GM21515 (cell line): Measurements from ENCODE around the gene YPEL2.

ENCODE experiments used
- ATAC-seq: cut with Tn5 transposase; IDR thresholded peaks from one replicate; pipeline ENCODE4 v1.9.1; 2021; ENCODE audit not compliant: unreplicated experiment

The YPEL2 gene

DNA sequence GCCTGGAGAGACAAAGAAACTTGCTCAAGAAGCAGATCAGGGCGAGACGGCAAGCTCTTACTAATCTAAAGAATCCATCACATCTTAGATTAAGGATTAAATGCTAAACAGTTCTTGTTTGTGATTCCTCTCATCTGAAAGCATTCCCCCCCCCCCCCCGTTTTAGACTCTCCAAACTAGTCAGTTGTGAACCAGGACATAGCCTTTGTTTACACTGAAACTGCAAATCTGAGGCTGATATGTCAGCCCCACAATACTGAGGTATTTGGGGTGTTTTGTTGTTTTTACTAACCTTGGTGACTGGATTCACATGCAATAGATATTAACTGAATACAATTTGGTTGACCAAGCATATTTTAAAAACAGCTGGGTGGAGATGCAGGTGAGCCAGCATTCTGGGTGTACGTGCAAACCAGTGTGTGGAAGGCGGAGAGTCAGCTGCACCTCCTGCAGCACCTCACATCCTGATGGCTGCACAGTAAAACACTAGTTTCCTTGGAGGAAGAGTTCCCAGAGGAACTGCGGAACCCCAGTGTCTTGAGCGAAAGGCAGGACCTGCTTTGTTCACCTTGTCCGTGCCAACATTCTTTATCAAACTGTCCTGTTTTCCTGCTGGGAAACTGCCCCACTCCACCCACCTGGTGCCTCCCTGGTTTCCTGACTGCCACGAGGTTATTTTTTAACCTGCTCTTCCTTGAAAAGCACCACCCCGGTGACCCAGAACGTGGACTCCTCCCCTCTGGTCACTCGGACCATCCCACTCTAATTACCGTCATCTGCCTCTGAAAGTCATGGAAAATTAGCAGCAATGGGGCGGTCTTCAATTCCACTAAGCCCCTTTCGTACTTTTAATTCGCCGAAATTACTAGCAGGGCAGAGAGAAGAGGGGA, 1.2 kb upstream of the YPEL2 start:
- ATAC-seq: no peak

DNA sequence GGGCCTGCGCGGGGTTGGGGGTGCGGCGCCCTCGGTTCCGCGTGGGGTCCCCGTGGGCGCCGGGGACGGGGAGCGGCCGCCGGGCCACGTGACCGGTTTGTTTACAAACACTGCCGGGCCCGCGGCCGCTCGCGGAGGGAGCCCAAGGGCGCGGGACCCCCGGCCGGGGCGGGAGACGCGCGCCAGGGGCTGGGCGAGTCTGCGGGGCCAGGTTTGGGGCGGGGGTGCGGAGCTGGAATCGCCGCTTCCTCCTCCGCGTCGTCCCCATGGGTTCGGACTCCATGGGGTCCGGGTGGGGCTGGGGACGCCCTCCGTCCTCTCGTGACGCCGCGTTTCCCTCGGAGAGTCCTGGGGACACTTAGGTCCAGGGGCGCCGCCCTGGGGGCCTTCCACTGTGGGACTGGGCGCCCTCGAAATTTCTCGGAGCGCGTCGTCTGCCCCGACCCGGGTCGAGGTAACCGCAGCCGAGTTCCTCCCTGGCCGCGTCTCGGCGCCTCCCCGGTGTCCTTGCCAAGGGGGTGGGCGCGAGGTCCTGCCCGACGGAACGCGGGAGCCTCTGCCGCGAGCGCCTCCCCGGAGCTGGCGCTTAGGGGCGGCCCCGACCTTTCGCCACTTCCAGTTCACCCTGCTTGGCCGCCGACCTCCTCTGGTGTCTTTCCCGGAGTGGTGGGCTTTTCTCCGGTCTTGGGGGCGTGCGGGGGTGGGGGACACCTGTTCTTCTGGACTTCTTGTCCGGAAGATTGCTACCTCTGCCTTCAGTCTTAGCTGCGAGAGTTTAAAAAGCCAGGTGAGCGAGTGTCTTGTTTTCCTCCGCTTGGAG, 684 bp downstream of the YPEL2 start:
- peak; percentile 27 for ATAC-seq

DNA sequence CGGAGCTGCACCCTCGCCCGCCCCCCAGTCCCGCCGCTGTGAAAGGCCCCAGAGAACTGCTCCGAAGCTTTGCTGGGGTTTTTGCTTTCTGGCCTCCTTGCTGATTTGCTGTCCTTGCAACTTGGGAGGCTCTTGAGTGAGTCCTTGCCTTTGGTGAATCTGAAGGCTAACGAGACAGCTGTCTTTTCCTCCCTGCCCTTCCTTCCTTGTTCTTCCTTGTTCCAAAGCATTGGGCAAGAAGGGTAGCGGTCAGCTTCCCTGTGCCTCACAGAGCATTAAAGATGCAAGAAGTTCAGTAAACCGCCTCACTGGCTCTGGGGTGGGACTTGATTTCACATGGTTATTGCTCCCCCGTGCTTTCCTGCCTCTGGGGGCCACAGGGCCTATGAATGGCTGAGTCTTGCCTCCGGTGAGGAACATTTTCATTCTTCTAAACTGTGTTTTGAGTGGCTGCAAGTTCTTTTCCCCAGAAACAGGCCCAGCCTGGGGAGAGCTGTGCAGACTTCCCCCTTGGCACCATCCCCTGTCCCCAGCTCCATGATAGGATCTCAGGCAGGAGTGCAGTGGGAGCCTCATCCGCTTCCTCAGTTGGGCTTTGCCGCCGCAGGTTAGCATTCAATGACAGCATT, 1.4 kb downstream of the YPEL2 start:
- no peak for ATAC-seq

DNA sequence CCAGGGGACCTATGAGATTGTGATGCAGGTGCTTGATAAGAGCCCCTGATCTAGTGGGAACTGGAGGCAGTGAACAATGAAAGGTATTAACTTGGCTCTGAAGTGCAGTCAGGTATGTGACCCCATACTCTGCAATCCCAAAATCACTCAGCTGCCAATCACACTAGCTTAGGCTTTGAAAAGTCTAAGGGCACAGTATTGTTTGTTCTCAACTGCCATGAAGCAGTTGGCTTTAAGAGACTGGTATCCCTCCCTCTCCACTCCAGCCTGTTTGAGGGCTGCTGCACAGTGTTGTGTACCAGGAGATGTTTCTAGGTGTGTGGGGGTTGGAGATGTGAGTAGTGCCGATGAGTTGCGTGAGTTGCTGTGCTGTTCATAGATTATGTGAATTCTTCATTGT, 2.4 kb downstream of the YPEL2 start:
- no peak for ATAC-seq

DNA sequence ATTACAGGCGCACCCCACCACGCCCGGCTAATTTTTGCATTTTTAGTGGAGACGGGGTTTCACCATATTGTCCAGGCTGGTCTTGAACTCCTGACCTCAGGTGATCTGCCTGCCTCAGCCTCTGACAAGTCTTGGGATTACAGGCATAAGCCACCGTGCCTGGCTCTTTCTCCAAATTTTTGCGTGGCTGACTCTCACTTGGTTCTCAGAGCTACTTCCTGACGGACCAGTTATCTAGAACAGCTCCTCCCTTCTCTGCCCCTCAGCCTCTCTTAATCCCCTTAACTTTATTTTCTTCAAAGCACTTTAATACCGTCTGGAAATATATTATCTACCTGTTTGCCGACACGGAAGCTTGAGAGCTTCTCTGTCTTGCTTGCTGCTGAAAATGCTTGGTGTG, 4.2 kb downstream of the YPEL2 start:
- ATAC-seq: no peak

DNA sequence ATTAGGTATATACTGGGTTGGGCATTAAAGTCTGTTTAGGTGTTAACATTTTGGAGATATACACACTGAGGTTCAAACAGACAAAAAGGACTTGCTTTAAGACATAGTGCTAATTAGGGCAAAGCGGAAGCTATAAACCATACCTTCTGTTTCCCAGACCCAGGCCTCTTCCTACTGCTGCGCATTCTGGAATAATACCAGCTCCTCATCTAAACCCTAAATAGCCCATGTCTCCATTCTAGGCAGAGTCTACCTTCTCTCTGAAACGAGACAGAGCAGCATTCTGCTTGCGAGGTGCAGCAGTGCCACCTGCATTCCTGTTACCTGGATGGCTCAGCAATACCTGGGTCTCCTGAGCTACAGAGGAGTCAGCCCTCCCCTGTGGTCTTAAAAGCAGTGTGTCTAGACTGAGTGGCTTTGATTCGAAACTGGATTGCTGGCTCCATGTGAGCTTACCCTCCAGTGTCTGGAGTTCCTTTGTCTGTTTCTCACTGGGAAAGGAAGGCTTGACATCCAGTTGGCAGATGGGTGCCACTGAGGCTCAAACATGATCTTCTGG, 6.4 kb downstream of the YPEL2 start:
- no peak for ATAC-seq

DNA sequence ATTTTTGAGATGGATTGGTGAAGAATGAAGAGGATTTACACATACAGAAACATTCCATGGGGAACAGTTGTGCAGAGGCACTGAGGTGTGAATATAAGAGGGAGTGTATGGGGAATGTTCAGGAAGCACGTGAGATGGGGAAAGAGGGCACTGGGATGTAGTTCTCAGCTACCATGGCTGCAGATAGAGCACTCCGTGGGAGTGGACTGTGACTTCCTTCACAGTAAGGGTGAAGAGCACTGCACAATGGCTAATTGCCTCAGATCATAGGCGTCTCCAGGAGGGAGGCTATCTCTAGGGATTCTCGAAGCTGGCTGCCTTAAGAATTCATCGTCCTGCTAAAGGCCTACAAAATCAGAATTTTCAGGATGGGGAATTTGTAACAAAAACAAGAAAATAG, 7.0 kb downstream of the YPEL2 start:
- no peak for ATAC-seq

DNA sequence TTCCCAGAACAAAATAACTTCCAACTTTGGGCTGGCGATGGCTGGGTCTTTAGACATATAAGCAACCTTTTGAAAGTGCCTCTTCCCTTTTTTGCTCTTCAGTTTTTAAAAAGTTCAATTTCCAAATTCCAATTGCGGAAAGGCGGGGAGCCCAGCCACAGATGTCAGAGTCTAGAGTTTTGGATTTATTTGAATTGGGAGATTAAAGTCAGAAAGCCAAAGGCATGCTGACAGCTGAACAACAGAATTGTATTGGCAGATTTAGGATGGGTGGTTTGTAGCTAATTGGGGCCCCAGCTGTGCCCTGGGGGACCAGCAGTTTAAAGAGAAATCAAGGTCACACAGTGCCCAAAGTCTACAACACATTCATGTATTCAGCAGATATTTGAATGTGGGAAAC, 10.5 kb downstream of the YPEL2 start:
- no peak for ATAC-seq

DNA sequence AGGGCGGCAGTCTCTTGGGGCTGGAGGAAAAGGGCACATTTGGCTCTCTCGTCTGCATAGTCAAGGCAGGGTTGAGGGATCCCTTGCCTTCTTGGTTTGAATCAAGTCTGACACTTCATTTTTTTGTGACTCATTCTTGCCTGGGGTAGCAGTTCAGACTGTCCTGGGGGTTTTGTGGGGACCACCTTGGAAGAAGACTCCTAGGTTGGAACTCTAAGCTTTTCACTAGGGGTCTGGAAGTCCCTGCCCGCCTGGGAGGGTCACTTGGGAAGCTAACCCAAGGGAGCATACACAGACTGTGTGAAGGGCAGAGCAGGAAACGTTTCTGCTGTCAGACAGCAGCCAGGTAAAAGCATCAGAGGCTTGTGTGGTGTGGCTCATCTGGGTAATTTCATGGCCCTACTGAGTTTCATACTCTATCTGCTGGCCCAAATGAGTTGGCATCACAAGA, 11.3 kb downstream of the YPEL2 start:
- no peak for ATAC-seq

DNA sequence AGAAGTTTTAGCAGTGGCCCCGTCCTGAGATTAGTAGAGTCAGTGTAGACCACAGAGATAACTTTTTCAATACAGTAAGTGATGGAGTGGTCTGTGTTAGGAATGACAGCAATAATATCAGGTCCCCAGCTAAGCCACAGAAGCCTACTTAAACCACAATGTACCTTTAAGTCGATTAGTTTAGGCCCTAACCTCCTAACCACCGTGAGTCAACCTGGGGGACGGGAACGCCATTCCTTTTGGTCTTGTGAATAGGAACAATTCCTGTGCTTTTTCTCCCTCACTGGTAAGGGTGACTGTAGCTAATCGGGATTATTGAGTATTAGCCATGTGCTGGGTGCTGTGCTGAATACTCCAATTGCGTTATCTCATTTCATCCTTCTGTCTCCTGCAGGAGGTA, 14.0 kb downstream of the YPEL2 start:
- no peak for ATAC-seq

DNA sequence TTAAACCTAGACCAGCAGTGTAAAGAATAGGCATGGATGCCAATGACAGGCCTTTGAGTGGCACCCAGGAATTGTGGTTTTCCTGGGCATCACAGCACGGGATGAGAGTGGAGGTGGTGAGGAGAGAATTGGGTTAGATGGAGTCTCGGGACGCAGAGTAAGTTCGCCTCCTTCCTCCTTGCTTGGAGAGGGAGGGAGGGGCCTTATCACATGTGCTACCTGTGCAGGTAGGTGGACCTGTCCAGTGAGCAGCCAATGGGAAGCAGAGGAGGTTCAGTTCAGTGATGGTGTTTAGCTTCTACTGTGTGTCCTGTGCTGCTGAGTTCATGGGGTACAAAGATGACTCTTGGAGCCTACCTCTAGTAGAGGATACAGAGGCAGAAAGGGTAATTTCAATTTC, 14.9 kb downstream of the YPEL2 start:
- no peak for ATAC-seq

DNA sequence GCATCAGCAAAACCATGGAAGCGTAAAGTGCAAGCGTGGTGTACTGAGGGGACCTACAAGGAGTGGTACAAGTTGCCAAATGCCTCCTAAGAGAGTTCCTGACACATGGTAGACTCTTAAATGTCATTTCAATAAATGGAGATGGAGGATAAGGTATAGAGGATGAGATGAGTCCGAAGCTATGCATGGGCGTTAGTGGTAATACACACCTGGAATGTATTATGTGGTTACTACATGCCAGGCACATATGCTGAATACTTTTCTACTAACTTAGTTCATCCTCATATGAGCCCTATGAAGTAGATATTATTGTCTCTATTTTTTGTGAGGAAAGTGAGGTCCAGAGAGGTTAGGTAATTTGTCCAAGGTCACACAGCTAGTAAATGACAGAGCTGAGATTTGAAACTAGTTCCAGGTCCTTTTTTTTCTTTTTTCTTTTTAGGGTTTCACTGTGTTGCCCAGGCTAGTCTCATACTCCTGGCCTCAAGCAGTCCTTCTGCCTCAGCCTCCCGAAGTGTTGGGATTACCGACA, 15.5 kb downstream of the YPEL2 start:
- ATAC-seq: no peak

DNA sequence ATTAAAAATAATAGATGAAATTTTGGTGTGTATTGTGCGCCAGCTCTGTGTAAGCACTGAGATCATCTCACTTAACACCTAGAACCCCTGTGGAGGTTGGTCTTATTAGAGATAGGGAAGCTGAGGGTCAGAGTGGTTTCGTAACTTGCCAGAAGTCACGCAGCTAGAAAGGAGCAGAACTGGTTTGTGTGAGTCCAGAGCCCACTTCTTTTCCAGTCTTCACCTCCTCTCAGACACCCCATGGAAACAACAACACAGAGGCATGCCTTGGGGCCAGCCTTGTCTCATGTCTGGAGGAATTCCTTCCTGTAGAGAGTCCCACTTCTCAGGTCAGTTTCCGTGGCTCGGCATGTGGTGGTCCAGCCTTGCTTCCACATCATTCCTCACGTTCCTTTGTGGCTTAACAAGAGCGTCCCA, 16.5 kb downstream of the YPEL2 start:
- no peak for ATAC-seq

DNA sequence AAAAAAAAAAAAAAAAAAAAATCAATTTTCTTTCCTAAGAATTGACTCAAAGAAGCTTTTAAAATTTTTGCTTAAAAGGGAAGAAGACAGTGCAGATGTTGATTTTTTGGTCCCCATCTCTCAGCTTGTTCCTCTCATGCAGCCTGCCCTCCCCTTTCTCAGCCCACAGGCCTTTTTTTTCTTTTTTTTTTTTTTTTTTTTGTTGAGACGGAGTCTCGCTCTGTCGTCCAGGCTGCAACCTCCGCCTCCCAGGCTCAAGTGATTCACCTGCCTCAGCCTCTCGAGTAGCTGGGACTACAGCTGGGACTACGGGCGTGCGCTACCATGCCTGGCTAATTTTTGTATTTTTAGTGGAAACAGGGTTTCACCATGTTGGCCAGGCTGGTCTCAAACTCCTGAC, 17.7 kb downstream of the YPEL2 start:
- ATAC-seq: no peak

DNA sequence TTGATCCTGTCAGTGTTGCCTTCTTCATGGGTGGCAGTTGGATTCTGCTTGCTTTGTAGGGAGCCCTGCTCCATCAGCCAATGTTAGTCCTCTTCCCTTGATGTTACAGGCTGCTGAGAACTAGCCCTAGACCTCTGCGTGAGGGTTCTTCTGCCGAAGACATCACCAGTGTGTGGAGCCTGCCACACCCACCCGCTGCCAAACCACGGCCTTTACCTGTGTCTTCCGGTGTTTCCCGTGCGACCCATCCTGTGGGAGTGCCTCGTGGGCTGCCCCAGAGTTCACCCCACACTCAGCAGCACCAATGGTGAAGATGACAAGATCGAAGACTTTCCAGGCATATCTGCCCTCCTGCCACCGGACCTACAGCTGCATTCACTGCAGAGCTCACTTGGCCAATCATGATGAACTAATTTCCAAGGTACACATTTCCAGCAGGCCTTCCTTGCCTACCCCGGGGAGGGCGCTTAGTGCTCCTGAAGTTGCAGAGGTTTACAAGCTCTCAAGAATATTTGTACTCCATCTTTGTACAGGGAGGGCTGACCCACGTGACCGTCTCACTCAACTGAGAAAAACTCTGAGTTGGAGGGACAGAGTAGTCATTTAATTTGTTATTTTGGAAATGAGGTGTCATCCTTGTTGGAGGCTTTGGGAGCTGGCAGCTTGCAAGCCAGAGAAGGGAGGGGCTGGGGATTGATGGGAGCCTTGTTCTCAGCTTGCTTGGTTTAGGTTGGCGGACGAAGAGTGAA, 21.8 kb downstream of the YPEL2 start:
- ATAC-seq: no peak

DNA sequence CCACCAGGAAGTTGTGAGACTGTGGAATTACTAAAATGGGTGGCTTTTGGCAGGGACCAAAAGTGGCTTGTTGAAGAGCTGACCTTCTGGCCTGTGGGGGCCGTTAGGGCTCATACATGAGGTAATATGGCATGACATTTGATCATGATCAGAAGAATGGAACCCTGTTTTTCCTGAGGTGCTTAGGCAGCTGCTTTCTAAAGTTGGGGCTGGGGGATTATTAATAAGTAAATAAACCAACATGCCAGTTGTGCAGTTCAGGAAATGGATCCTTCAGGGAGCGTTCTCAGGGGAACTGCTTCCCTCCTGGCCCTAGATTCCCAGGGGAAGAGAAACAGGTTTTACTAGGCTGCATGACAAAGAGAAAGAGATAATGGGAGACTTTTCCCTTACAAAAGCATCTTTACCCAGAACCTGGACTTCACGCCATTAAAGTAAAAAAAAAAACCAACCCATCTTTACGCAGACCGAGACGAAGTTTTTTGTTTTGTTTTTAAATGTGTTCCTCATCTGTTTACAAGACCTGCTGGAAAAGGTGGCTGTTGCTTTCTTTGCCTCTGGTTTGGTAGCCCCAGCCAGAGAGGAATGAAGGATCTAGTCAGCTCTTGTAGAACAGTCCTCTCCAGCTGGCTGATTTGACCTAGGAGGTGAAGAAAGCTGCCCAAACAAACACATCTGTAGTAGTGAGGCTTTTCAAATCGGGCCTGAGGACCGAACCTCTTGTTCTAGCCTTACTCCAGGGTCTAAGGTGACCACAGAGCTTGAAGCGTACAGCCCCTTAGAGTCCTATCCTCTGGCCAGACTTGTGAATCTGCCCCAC, 22.7 kb downstream of the YPEL2 start:
- ATAC-seq: no peak

DNA sequence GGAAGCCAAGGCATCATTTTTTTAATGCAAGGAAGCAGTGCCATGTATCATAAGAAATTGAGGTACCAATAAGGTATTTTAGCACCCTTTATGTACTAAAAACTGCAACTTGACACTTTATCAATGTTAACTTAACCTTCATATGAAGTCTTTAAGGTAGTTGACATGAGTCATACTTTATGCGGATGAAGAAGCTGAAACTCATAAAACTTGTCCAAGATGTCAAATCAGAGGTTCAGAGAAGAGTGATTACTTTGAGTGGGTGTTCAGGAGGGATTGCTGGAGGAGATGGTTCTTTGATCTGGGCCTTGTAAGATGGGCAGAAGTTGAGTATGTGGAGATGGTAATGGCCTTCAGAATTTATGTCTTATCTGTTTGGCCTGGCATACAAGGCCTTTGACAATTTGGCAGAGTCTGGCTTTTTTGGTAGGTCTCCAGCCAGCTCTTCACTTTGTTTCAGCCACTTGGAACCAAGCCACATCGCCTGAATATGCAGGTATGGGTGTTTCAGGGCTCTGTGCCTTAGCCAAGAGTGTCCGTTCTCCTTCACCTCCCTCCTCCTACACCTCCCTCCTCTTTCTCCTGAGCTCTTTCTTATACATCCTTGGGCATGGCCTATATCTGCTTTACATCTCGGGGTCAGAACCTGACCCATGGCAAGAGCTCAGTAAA, 23.7 kb downstream of the YPEL2 start:
- no peak for ATAC-seq

DNA sequence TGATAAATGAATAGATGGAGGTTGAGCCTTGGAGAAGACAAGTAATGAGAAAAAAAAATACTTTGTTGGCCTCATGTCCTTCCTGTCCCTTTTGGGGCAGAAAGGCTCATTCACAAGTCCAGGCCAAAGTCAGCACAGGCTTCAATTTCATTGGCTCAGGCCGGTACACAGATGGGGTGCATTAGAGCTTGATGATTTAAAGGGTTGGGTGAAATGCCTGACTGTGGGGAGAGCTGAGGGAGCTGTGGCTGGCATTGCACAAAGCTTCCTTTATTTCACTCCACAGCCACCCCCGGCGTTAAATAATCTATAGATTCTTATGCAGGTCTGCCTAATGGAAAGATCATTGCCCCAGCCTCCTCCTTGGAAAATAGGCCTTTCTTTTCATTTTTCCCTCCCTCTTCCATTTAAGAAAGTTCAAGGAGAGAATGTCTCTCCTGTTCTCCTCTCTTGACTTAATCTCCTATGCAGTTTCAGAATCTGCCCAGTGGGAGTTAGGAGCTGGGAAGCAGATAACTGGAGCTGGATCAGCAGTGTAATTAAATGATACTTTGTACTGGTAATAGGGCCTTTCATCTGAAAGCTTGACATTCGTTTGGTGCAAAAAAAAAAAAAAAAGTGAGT, 24.4 kb downstream of the YPEL2 start:
- no peak for ATAC-seq
